Activated effector memory CD4-positive, alpha-beta T cell treated with Interleukin-2 at 50 U/mL for 16 hours (primary cell): ENCODE measurements around the gene YAP1.
"Not testable (repeated sequence)": the region's sequence is repeated elsewhere in the genome, so short reads cannot be mapped to it uniquely, and the experiment has no call there.

Source experiments
- DNase-seq: peaks from one replicate; pipeline ENCODE4 v3.0.0-alpha.2; 2020

YAP1 gene

GRCh38 chr11:102166175-102167064, 56.2 kb downstream of the YAP1 start:
- DNase-seq = no peak

GRCh38 chr11:102168481-102168880, 58.2 kb downstream of the YAP1 start:
- no peak for DNase-seq

- DNase-seq = no peak
Measured at GRCh38 chr11:102171101-102171500, 60.9 kb downstream of the YAP1 start.

- no peak for DNase-seq
Measured at GRCh38 chr11:102172127-102172848, 62.0 kb downstream of the YAP1 start.

GRCh38 chr11:102177126-102177525, 66.9 kb downstream of the YAP1 start:
- no peak for DNase-seq

DNA sequence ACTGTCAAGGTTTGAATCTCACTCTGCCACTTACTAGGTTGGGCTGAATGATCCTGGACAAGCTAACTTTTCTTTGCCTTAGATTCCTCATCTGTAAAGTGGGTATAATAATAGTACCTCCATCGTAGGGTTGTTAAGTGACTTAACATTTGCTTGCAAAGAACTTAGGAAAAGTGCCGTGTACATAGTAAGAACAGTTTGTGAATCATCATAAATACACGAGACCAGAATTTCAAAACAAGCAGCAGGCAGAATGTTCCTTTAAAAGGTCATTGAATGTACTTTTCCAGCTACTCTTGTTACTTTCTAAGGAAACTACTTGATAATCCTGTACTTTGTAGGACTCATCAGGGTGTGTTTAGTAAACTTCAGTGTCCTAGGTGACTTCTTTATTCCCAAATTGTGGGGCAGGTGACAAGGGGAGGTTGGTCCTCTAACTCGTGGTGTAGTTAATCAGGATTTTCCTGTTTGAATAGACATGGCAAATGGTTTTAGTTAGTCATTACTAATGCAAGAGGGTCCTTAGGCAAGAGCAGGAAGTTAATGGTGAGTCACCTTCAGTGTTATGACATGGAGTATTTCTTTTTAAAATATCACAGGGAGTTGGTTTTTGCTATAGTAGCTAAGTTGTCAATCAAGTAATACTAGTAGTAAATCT, 67.9 kb downstream of the YAP1 start:
- DNase-seq = no peak

DNA sequence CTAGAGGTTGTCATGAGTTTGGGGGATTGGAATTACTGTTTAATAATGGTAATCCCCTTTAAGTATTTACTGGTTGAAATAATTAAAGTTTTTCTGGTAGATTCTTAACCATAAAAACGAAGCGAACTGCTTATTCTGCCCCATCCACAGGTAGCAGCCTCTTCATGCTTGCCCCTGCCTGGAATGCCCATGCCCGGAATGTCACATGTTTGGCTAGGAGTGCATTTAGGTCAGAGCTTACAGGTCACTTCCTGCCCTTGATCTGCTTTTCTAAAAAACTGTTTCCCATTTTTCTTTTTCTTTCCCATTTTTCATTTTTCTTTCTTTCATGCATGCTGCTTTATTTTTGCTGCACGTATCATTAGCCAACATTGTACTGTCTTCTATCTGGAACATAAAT, 69.1 kb downstream of the YAP1 start:
- no peak for DNase-seq

GRCh38 chr11:102184269-102184987, 74.2 kb downstream of the YAP1 start:
- no peak for DNase-seq

- no peak for DNase-seq
Measured at GRCh38 chr11:102186551-102187191, 76.4 kb downstream of the YAP1 start.

- DNase-seq = no peak
Measured at GRCh38 chr11:102187416-102188151, 77.3 kb downstream of the YAP1 start.

DNA sequence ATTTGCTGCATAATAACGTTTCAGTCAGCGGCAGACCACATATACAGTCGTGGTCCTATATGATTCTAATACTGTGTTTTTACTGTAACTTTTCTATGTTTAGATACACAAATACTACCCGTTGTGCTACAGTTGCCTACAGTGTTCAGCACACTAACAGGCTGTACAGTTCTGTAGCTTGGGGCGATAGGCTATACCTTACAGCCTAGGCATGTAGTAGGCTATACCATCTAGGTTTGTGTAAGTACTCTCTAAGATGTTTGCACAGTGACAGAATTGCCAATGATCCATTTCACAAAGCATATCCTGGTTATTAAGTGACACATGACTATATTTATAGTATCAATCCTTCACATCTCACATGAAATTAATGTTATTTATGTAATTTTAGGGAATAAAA, 78.2 kb downstream of the YAP1 start:
- DNase-seq = no peak

GRCh38 chr11:102191832-102192231, 81.6 kb downstream of the YAP1 start:
- no peak for DNase-seq

DNA sequence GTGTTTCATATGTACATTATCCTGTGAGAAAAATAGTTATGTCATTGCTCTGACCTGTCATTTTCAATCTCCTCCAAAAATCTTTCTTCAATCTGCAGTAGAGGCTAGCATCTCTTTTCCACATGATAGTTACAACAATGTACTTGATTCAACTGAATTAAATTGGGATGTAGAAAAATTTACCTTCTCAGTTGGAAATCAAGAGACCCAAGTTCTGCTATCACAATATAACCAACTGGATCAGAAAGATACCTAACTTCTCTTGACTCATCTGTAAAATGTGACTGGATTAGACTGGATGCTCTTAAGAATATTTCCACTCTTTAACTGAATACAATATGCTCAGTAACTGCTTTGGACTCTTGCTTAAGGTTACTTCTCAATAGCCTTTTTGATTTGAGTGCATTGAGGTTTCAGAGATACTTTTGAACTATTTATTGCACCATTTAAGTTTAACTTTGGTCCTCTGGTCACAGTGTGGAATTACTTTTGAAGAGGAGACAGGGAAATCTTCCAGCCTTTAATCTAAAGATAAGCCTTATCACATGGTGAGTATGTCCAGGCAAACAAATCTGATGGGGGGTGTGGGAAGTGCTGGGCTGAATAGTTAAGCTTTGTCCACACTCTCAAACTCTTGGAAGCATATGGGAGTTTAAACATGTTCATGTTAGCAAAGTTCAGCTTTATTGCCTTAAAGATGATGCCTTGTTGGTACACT, 82.3 kb downstream of the YAP1 start:
- DNase-seq = no peak

GRCh38 chr11:102194257-102194656, 84.0 kb downstream of the YAP1 start:
- no peak for DNase-seq

DNA sequence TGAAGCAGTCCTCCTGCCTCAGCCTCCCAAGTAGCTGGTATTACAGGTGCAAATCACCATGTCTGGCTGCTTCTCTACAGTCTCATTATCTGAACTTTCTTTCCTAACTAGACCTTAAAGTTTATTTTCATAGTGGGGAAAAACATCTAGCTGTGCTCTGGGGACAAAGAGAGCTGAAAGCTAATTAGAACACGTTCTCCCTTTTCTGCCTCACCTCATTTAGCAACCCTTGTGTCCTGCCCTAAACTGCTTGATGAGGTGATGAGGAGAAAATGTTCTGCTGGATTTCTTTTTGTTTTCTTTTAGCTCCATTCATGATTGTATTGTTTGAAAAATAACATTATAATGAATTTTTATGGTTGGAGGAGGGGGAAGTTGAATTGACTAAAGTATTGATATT, 84.7 kb downstream of the YAP1 start:
- DNase-seq = no peak

GRCh38 chr11:102196351-102196750, 86.1 kb downstream of the YAP1 start:
- DNase-seq = no peak

DNA sequence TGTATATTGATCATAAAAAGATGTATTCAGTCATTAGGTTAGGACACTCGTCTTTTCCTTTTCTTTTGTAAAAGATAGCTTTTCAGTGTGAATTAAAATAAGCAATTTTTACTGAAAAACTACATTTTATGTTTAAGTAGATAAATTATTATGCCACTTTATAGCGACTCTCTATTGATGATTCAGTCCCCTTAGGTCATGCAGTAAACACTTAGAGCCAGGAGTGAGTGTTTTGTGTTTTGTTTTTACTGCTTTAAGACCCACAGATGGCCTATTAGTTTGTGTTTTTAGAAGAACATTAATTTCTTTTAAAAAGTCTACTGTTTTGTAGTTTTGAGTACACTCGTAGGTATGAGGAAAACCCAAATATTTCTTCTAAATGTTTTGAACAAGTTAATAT, 86.6 kb downstream of the YAP1 start:
- DNase-seq = no peak

- no peak for DNase-seq
Measured at GRCh38 chr11:102197670-102198139, 87.5 kb downstream of the YAP1 start.

DNA sequence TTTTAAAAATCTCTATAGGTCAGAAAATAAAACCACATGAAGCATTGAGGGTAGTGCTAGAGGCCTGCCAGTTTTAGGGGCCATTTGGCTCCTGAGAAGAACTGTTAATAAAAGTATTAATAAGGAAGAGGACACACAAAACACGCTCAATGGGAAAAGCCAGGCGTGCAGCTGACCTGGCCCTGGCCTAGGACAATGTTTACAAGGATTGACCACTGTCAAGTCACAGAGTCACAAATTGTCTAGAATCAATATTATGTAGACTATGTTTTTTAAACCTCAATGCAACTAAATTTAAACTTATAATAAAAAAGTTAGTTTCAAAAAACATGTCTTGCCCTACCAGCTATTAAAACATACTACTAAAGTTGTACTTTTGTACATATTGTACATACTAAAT, 89.4 kb downstream of the YAP1 start:
- no peak for DNase-seq

- not testable (repeated sequence) for DNase-seq
Measured at GRCh38 chr11:102200325-102200724, 90.1 kb downstream of the YAP1 start.

GRCh38 chr11:102201776-102202175, 91.5 kb downstream of the YAP1 start:
- DNase-seq = no peak
